H7 (cell line): ENCODE data around the gene RNGTT. TPM values are rescaled to one million over a fixed set of nuclear protein-coding genes. Genes with fewer than 3 reads are reported as not detected.
"Not testable (repeated sequence)": the region's sequence is repeated elsewhere in the genome, so short reads cannot be mapped to it uniquely, and the experiment has no call there.

ENCODE experiments used
- DNase-seq: peaks from one replicate; pipeline ENCODE4 v3.0.0; 2012
- H3K27me3 ChIP-seq: 2 replicates; pipeline ENCODE4 v1.6.0; 2011; ENCODE audit warnings: mild to moderate bottlenecking, low read length; ENCODE audit not compliant: control insufficient read depth, insufficient read depth
- H3K36me3 ChIP-seq: replicated peaks from 2 replicates; pipeline ENCODE4 v1.5.1; 2011; ENCODE audit warnings: low read length; ENCODE audit not compliant: control insufficient read depth, insufficient read depth
- H3K4me3 ChIP-seq: 2 replicates; pipeline ENCODE4 v1.5.1; 2011; ENCODE audit warnings: low read depth, mild to moderate bottlenecking, control low read depth, low read length, moderate library complexity; ENCODE audit not compliant: insufficient read depth
- total RNA-seq: library from RNA; depleted of rRNA; stranded (reverse); fragments of >200 nt; shearing (Covaris generic); gene quantifications from 2 replicates; pipeline ENCODE4 v1.2.3, GENCODE V29; 2014

The RNGTT gene
- total RNA-seq, 1 experiment from 2014 or later: 26.9 TPM

DNA sequence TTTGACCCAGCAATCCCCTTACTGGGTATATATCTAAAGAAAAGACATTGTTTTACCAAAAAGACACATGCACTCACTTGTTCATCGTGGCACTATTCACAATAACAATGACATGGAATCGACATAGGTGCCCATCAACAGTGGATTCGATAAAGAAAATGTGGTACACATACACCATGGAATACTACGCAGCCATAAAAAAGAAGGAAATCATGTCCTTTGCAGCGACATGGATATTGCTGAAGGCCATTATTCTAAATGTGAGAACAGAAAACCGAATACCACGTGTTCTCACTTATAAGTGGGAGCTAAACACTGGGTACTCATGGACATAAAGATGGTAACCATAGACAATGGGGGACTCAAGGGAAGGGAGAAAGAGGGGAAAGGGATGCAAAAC, 222.3 kb downstream of the RNGTT start:
- DNase-seq: no peak
- Histone ChIP-seq H3K36me3 (no peaks in the 10 kb centered on the region), H3K4me3 (no peak overlapping the region), H3K27me3 (no peaks in the 10 kb centered on the region)

DNA sequence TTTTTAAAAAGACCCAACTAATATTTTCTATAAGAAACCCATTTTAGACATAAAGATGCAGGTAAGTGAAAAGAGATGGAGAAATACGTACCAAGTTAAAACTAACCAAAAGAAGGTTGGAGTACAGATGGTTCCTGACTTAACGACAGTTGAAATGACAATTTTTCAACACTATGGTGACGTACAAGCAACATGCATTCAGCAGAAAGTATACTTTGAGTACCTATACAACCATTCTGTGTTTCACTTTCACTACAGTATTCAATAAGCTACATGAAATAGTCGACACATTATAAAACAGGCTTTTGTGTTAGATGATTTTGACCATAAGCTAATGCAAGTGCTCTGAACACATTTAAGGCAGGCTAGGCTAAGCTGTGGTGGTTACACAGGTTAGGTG, 228.9 kb downstream of the RNGTT start:
- no peak for DNase-seq
- no peak overlapping the region for H3K4me3 ChIP-seq
- no peaks in the 10 kb centered on the region for H3K27me3 ChIP-seq
- H3K36me3 ChIP-seq: no peaks in the 10 kb centered on the region

DNA sequence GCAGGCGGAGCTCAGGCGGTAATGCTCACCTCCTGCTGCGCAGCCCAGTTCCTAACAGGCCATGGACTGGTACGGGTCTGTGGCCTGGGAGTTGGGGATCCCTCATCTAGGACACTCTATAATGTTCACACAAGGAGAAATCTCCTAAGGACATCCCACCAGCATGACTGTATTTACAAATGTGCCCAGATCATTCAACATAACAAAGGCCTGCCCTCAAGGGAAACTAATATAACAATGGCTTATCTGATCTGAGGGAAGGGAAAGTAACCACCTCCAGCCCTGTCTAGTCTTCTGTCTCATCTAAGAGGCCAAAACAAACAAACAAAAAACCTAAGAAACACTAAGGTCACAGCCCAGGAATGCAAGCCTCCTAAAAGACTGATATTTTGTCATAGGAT, 232.8 kb downstream of the RNGTT start:
- DNase-seq: no peak
- Histone ChIP-seq H3K27me3 (no peaks in the 10 kb centered on the region), H3K36me3 (no peaks in the 10 kb centered on the region), H3K4me3 (no peak overlapping the region)

DNA sequence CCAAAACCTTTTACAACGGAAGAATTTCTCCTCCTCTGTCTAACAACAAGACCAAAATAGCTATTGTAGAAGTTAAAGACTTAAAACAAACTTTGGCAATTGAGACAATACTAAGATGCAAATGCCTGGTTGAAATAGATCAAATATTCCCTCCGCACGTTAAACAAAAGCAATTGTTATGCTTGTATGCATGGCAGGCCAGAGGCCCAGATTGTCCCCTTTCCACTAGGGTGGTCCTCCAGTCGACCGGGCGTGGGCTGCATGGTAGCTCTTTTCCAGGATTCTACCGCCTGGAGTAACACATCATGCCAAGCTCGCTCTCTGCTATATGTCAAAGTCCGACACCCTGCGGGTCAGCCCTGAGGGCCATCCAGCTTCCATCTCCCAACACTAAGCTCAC, 234.7 kb downstream of the RNGTT start:
- H3K4me3 ChIP-seq: no peak overlapping the region
- no peaks in the 10 kb centered on the region for H3K27me3 ChIP-seq
- no peaks in the 10 kb centered on the region for H3K36me3 ChIP-seq
- DNase-seq: no peak

DNA sequence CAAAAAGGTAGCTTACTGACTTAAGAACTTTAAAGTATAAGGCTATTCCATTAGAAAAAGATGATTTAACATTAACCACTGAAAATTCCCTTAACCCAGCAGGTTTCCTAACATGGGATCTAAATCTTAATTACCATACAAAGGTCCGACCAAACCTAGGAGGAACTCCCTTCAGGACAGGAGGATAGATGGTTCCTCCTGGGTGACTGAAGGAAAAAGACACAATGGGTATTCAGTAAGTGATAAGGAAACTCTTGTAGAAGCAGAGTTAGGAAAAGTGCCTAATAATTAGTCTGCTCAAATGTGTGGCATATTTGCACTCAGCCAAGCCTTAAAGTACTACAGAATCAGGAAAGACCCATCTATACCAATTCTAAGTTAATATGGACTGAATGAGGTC, 237.0 kb downstream of the RNGTT start:
- not testable (repeated sequence) for DNase-seq, H3K36me3 ChIP-seq, H3K27me3 ChIP-seq, H3K4me3 ChIP-seq

DNA sequence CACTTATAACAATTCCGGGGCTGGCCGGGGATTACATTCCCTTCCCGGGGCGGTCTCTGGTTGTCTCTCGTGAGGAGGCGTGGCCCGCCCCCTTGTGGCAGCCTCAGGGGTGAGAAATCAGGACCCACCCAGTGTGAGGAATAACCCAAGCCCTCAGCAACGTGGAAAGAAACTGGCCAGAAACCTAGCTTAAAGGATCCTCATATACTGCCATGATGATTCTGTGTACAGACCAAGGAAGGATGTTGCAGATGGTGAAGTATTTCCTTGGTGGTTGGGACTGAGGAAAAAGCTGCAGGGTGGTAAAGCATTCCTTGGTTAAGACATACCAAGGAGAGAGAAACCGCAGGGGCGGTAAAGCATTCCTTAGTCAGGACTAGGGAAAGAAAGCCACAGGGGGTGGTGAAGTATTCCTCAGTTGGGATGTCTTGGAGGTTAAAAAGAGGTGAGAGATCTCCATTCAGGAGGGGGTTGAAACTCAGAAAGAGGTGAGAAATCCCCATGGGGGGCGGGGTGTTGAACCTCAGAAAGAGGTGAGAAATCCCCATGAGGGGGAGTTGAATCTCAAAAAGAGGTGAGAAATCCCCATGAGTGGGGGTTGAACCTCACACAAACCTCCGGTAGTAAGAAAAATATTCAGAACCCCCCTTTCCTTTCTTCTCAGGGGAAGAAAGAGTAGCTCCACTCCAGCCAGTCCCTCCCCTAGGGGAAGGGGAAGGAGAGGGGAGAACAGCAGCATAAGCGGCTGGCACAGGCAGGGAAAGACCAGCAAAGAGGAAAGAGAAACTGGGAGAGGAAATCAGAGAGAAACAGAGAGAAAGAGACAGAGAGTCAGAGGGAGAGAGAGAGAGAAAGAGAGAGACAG, 238.1 kb downstream of the RNGTT start:
- DNase-seq: peak; percentile 10
- H3K27me3 ChIP-seq: no peaks in the 10 kb centered on the region
- H3K4me3 ChIP-seq: no peak overlapping the region
- no peaks in the 10 kb centered on the region for H3K36me3 ChIP-seq

DNA sequence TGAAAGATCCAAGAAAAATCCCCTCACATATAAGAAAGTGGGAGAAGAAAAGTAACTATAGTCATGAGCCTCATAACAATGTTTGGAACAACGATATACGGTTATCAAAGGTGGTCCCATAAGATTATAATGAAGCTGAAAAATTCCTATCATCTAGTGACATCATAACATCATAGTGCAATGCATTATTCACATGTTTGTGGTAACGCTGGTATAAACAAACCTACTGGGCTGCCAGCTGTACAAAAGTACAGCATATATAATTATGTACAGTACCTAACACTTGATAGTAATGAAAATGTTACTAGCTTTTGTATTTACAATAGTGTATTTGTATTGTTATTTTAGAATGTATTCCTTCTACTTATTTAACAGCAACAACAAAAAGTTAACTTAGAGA, 240.7 kb downstream of the RNGTT start:
- no peaks in the 10 kb centered on the region for H3K27me3 ChIP-seq
- DNase-seq: no peak
- H3K4me3 ChIP-seq: no peak overlapping the region
- H3K36me3 ChIP-seq: no peaks in the 10 kb centered on the region

DNA sequence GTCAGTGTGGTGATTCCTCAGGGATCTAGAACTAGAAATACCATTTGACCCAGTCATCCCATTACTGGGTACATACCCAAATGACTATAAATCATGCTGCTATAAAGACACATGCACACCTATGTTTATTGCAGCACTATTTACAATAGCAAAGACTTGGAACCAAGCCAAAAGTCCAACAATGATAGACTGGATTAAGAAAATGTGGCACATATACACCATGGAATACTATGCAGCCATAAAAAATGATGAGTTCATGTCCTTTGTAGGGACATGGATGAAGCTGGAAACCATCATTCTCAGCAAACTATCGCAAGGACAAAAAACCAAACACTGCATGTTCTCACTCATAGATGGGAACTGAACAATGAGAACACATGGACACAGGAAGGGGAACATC, 247.0 kb downstream of the RNGTT start:
- DNase-seq, H3K4me3 ChIP-seq, H3K36me3 ChIP-seq, H3K27me3 ChIP-seq: not testable (repeated sequence)

DNA sequence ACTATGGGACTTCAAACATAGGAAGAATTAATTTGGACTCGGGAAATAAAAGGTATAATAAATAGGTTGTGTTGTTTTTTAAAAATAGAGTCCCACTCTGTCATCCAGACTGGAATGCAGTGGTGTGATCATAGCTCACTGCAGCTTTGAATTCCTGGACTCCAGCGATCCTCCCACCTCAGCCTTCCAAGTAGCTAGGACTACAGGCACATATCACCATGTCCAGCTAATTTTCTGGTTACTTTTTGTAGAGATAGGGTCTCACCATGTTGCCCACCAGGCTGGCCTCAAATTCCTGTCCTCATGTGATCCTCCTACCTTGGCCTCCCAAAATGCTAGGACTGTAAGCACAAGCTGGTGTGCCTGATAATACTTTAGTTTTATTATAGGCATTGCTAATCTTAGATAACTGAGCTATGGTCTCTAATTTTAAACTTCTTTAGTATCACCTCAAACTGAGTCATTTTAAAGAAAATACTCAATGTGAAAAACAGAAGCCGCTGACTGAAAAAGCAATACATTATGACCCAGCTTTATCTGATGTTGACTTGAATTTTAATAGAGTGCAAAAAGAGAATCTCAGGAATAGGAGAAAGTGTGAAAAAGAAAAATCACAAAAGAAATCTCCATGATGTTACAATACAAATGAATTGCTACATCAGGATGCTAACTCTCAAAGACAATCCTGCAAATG, 251.0 kb downstream of the RNGTT start:
- DNase-seq: no peak
- H3K4me3 ChIP-seq: no peak overlapping the region
- H3K36me3 ChIP-seq: no peaks in the 10 kb centered on the region

DNA sequence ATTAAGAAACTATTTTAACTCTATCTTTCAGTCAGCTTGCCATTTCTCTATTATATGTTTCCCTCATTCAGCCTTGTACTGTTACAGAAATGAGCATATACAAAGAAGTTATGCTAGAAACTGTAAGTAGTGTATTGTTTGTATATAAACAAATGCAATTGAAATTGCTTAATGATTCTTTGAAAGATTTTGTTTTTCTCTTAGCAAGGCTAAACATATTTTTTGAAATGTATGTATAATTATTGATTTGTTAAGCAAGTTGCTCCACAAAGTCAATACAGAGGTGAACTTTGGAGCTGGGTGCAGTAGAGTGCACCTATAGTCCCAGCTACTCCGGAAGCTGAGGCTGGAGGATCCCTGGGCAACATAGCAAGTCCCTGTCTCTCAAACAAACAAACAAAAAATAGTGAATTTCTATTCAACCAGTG, 253.6 kb downstream of the RNGTT start:
- H3K27me3 ChIP-seq: no peaks in the 10 kb centered on the region
- no peaks in the 10 kb centered on the region for H3K36me3 ChIP-seq
- no peak for DNase-seq
- H3K4me3 ChIP-seq: no peak overlapping the region

More for the DNA sequence above, 251.0 kb downstream of the RNGTT start:
- H3K27me3 ChIP-seq: no peaks in the 10 kb centered on the region

DNA sequence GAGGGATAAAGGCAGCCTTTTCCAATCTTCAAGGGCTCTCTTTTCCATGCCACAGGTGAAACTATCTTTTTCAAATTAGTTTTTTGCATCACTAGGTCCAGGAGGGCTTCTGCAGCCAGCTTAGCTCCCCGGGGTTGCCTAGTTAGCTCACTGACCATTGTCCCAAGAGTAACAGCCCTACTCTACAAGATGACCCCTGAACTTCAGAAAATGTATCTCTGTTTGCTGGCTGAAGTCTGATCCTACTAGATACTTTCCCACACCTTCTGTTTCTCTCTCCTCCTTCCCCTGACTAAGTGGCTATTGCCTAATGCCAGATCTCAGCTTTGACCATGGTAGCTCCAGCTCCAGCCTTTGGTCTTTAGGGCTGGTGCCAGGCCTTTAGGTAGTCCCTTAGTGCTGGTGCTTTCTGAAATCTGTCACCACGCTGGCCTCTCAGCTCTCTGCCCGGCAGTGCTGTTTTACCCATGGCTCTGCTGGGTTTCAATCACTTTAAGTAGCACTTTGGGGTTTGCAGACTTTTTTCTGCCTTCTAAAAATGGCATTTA, 255.1 kb downstream of the RNGTT start:
- Histone ChIP-seq H3K27me3 (no peaks in the 10 kb centered on the region), H3K36me3 (no peaks in the 10 kb centered on the region), H3K4me3 (no peak overlapping the region)
- DNase-seq: no peak

DNA sequence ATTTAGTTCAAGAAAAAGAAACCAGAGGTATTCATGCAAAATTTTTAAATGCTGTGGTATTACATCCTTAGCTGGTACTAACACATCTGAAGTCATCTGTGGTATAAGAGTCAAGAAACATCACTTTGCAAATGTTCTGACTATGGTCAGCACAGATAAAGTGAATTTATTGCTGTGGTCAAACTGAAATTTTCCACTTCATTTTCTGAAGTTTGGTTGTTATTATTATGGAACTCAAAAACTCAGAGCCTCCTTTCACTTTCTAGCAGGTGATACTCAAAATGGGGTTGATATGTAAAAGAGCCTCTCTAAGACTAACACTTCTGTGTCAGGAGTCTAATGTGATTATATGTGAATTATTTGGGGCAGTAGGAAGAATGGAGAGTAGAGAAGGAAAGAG, 257.8 kb downstream of the RNGTT start:
- Histone ChIP-seq H3K27me3 (no peaks in the 10 kb centered on the region), H3K4me3 (no peak overlapping the region), H3K36me3 (no peaks in the 10 kb centered on the region)
- no peak for DNase-seq

DNA sequence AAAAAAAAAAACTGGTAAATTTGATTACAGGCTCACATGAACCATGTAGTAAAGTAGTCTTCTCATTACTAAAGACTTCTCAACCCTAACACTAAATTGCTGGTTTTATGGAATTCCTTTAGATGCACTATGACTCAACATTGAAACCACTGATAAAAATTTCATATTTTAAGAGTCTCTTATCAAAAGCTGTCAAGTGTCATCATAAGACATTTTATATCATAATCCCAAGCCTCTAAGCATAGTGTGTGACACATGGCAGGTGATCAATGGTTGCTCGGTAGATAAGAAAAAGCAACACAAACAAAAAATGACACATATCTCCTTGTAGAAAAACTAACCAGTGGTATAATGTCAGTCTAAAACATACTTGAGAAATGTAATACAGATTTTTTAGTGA, 258.4 kb downstream of the RNGTT start:
- no peak overlapping the region for H3K4me3 ChIP-seq
- no peaks in the 10 kb centered on the region for H3K27me3 ChIP-seq
- H3K36me3 ChIP-seq: no peaks in the 10 kb centered on the region
- DNase-seq: no peak

DNA sequence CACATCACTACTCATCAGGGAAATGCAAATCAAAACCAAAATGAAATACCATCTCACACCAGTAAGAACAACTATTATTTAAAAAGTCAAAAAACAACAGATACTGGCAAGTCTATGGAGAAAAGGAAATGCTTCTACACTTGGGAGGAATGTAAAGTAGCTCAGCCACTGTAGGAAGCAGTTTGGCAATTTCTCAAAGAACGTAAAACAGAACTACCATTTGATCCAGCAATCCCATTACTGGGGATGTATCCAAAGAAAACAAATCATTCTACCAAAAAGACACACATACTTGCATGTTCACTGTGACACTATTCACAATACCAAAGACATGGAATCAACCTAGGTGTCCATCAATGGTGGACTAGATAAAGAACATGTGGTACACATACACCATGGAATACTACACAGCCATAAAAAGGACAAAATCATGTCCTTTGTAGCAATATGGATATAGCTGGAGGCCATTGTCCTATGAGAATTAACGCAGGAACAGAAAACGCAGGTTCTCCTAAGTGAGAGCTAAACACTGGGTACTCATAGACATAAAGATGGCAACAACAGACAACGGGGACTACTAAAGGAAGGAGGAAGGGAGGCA, 260.4 kb downstream of the RNGTT start:
- H3K36me3 ChIP-seq: no peaks in the 10 kb centered on the region
- H3K27me3 ChIP-seq: no peaks in the 10 kb centered on the region
- no peak overlapping the region for H3K4me3 ChIP-seq
- no peak for DNase-seq

DNA sequence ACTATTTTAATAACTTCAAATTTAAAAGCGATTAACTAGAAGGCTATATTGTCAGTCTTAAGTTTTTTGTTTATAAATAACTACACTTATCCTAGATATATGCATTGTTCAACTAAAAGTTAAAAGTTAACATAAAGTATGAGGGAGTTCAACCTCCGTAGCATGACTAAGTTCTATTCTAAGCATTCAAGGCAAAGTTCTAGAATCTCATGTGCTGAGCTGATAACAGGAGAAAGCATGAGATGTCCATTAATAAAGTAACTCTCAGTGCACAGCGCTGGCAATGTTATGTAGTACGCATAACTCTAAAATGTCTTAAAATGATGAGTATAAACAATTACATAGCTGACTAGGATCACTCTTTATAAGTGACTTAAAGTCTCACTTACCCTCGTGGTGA, 264.8 kb downstream of the RNGTT start:
- H3K4me3 ChIP-seq: no peak overlapping the region
- no peak for DNase-seq
- no peaks in the 10 kb centered on the region for H3K36me3 ChIP-seq
- no peaks in the 10 kb centered on the region for H3K27me3 ChIP-seq
